Stimulated activated CD8-positive, alpha-beta memory T cell treated with anti-CD3 and anti-CD28 coated beads, Interleukin-12 subunit alpha, Interleukin-12 subunit beta, amount 100 ng/mL, for 24 hours (primary cell): ENCODE data around the gene WDR88.
"Not testable (repeated sequence)": the region's sequence is repeated elsewhere in the genome, so short reads cannot be mapped to it uniquely, and the experiment has no call there.

ENCODE experiments used
- DNase-seq: peaks from one replicate; pipeline ENCODE4 v3.0.0-alpha.2; 2020; ENCODE audit errors: extremely low read depth

The WDR88 gene

GRCh38 chr19:33126712-33127111 lies 5.2 kb upstream of the WDR88 start:
- DNase-seq = not testable (repeated sequence)

DNA sequence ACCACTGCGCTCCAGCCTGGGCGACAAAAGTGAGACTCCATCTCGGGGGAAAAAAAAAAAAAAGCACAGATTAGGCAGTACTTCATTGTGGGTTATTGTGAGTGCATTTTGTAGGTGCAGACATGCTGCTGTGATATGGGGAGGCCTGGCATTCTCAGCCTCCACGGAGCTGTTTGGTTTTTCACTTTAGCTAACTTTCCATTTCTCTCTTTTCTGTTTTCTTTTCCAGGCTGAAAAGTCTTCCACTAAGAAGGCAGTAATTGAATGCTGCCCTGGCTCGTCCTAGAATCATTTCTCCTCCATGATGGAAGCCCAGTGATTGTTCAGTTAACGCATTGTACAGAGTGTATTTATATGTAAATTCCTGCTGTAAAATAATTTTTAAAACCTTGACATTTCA lies 2.0 kb upstream of the WDR88 start:
- DNase-seq = no peak

DNA sequence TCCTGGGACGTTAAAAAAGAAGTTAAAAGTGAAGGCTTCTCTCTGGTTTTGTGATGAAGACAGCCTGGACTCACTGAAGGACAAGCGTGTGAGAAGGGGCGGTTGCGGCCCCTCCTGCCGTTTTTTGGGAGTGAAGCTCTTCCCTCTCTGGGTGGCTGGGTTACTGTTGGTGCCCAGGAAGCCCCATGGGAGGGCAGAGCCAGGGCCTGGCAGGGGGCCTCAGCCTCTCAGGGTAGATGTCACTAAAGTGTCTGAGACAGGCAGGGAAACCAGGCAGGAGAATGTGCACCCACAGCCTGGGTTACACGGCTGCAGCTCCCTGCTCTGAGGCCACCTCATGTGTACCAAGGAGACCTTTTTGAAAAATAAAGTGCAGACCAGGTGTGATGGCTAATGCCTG lies 1.5 kb upstream of the WDR88 start:
- no peak for DNase-seq

GRCh38 chr19:33132425-33132824 lies 511 bp downstream of the WDR88 start:
- DNase-seq = no peak

- no peak for DNase-seq
Measured at GRCh38 chr19:33133438-33134031, 1.6 kb downstream of the WDR88 start.

DNA sequence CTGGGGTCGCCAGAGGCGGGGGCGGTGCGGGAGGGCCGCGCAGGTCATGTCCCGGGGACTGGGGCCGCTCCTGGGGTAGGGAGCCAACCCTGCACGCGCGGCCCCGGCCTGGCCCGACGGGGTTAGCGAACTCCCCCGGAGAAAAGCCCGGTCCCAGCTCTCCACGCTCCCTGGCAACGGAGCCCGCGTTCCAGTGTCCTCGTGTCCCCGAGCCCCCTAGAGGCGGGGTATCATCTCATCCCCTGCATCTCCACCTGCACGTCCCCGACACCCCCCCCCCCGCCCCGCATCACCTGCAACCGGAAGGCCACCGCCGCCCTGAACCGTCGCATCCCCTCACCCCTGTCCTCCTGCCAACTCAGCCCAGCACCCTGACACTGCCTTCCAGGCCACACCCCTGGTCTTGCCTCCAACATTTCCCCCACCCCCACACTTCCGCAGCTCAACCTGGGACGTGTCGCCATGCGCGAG lies 2.7 kb downstream of the WDR88 start:
- peak; percentile 19 for DNase-seq

DNA sequence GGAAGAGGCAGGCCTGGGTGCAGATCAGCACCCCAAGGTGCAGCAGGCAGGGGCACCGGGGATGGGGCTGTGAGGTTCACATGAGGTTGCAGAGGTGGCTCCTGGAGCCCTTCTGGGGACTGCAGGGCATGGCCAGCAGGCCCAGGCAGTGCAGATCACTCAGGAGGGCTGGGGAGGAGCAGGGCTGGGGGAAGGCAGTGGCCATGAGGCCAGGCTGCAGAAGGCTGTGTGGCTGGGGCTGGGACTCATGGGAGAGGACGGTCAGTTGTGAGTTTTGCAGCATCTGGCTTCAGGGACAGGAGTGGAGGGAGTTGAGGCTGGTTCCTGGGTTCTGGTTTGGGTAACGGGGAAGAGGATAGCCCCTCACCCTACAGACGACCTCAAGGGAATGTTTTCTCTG lies 7.3 kb downstream of the WDR88 start:
- no peak for DNase-seq

DNA sequence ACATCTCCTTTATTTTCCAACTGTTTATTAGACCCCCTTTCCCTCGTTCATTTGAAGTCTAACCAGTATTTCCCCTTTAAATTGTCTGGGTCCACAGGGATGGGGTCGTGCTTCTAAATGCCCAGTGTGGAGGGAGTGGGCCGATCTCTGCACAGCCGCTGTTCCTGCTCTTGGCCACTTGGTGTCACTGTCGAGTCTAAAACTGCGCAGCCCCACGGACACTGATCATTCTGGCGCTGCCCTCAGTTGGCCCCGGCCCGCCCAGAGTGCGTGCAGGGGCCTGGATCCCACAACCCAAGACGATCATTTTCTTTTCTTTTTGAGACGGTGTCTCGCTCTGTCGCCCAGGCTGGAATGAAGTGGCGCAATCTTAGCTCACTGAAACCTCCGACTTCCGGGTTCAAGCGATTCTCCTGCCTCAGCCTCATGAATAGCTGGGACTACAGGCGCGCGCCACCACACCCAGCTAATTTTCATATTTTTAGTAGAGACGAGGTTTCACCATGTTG lies 12.0 kb downstream of the WDR88 start:
- no peak for DNase-seq

GRCh38 chr19:33146209-33146608 lies 14.3 kb downstream of the WDR88 start:
- DNase-seq = no peak

- DNase-seq = no peak
Measured at GRCh38 chr19:33147538-33147937, 15.6 kb downstream of the WDR88 start.

DNA sequence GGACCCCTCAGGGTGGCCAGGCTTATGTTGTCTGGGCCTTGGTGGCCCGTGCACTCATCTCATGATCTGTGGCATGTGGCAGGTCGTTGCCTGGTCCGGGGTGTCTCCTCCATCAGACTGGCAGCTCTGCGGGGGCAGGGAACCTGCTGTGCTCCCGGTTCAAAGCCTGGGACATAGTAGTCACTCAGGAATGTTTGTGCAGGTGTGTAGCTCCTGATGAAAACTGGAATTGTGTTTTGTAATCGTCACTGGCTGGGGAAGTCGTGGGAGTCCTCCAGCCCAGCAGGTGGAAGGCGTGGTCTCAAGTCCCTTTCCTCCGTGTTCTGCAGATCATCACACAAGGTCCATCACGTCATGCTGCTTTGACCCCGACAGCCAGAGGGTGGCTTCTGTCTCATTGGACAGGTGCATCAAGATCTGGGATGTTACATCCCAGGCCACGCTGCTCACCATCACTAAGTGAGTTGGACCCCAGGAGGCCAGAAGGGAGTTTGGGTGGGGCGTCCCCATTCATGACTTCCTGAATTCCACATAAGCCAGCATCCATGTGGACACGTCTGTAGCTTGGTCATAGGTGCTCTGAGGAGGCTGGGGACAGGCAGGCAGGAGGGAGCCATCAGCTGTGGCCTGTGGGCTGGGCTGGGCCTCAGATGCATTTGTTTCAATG lies 19.1 kb downstream of the WDR88 start:
- DNase-seq = no peak

DNA sequence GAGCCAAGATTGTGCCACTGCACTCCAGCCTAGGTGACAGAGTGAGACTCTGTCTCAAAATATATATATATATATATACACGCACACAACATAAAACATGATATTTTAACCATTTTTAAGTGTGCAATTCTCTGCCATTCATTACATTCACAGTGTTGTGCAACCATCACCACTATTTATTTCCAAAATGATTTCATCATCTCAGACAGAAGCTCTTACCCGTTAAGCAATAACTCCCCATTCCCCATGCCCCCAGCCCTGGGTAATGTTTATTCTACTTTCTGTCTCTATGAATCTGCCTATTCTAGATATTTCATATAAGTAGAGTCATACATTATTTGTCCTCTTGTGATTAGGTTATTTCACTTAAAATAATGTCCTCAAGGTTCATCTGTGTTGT lies 20.3 kb downstream of the WDR88 start:
- DNase-seq = no peak

GRCh38 chr19:33152625-33153024 lies 20.7 kb downstream of the WDR88 start:
- not testable (repeated sequence) for DNase-seq

DNA sequence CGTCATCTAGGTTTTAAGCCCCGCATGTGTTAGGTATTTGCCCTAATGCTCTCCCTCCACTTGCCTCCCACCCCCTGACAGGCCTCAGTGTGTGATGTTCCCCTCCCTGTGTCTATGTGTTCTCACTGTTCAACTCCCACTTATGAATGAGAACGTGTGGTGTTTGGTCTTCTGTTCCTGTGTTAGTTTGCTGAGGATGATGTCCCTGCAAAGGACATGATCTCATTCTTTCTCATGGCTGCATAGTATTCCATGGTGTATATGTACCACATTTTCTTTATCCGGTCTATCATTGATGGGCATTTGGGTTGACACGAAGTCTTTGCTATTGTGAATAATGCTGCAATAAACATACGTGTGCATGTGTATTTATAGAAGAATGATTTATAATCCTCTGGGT lies 22.4 kb downstream of the WDR88 start:
- not testable (repeated sequence) for DNase-seq

- DNase-seq = no peak
Measured at GRCh38 chr19:33156334-33156733, 24.4 kb downstream of the WDR88 start.

DNA sequence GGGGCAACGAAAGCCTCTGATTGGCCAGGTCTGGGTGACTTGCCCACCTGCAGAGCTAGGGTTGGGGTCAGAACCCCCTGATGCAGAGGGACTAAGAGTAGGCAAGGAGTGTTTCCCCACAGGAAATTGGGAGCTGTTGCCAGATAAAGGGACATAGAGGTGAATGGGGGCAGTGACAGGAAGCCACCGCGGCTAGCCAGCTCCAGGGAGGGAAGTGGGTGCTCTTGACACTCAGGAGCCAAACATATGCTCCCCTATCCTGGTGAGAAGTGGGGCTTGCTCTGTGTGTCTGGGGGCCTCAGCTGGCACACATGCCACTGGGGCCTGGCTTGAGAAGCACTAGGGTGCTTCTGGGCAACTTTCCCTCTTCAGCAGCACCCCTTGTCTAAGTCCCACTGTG lies 26.0 kb downstream of the WDR88 start:
- no peak for DNase-seq

- no peak for DNase-seq
Measured at GRCh38 chr19:33158365-33158764, 26.5 kb downstream of the WDR88 start.

GRCh38 chr19:33159149-33159548 lies 27.2 kb downstream of the WDR88 start:
- no peak for DNase-seq

GRCh38 chr19:33159893-33160292 lies 28.0 kb downstream of the WDR88 start:
- DNase-seq = no peak

DNA sequence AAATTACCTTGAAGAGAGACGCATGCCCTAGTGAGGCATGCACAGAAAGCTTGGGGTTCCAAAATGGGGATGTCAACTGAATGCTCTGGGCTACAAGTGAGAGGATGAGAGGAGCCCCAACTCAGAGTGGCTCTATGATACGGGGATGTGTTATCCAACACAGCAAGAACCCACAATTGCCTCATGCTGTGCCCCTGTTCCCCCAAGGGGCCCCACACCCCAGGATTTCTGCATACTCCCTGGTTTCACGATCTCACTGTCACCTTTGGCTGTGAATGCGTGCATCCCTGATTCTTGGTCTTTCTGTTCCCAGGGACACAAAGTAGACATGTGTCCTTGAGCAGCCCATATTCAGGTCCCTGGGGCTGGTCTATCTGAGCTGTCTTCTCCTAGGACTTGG lies 29.3 kb downstream of the WDR88 start:
- DNase-seq = no peak

GRCh38 chr19:33163481-33163880 lies 31.6 kb downstream of the WDR88 start:
- DNase-seq = no peak

DNA sequence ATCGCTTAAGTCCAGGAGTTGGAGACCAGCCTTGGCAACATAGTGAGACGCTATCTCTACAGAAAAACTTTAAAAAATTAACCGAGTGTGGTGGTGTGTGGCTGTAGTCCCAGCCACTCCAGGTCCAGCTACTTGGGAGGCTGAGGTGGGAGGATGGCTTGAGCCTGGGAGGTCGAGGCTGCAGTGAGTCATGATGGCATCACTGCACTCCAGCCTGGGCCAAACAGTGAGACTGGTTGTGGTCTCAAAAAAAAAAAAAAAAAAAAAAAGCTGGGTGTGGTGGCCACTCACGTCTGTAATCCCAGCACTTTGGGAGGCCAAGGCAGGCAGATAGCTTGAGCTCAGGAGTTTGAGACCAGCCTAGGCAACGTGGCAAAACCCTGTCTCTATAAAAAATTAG lies 34.1 kb downstream of the WDR88 start:
- DNase-seq = not testable (repeated sequence)

DNA sequence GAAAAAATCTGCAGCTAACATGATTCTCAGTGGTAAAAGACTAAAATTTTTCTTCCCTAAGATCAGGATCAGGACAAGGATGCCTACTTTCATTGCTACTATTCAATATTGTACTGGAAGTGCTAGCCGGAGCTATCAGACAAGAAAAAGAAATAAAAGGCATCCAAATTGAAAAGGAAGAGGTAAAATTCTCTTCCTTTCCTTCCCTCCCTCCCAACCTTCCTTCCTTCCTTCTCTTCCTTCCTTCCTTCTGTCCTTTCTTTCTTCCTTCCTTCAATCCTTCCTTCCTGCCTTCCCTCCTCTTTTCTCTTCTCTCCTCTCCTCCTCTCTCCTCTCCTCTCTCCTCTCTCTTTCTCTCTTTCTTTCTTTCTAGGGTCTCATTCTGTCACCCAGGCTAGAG lies 35.5 kb downstream of the WDR88 start:
- no peak for DNase-seq

DNA sequence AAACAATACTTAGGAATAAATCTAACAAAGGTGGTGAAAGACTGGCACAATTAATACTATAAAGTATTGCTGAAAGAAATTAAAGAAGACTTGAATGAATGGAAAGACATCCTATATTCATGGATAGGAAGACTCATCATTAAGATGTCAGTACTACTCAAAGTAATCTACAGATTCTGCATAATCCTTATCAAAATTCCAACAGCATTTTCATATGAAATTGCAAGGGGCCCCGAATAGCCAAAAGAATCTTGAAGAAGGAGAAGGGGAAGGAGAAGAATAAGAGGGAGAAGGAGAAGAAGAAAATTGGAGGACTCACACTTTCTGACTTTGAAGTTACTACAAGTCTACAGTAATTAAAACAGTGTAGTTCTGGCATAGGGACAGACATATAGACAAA lies 36.6 kb downstream of the WDR88 start:
- no peak for DNase-seq
